Heart left ventricle (tissue), 13 donors: ENCODE data around the gene SRRT.
"Not testable (repeated sequence)": the region's sequence is repeated elsewhere in the genome, so short reads cannot be mapped to it uniquely, and the experiment has no call there.

Experiments
- CTCF ChIP-seq, 12 donors: fragments of 200-600 bp; sonication (generic) in 4 of 12; IDR thresholded peaks; one replicate each; pipeline versions ENCODE4 v1.5.0 to v1.8.0; 2018 to 2022; ENCODE audit warnings: antibody characterized with exemption in 12 of 12, mild to moderate bottlenecking in 5 of 12
- POLR2A ChIP-seq, 2 donors: fragments of 450-650 bp; IDR thresholded peaks; one replicate each; pipeline ENCODE4 v1.6.1; 2017; ENCODE audit warnings: antibody characterized with exemption in 2 of 2, mild to moderate bottlenecking in 2 of 2, moderate library complexity in 2 of 2
- donor health status: ischemic (EF 13 %, LVEDD 7.1; RV severe dilation, severe dysfunction).
- donor health status: DM: no; HTN: yes; CAD: no.
- donor health status: DM: no; HTN: no; CAD: no.
- donor health status: ischemic (EF 25% LVEDD 6.9; RV normal size, moderate dysfunction).
- donor health status: ischemic (EF 25% LVEDD 5.7; RV mildly dilated, moderate dysfunction).
- donor health status: ischemic (EF 35%, LVEDD 5.7; RV mildly dilated, moderate dysfunction).
- donor health status: nonischemic (EF 11% LVEDD 7.7; RV severe dilation, severe dysfunction).
- donor health status: DM: yes; HTN: yes; CAD: no.
- donor health status: PGD.
- donor health status: ischemic (EF 29% LVEDD 5.4; RV normal size, mild dysfunction).
- donor health status: nonischemic (EF 23%, LVEDD 6.1; RV moderate dilation, normal function).

- TF ChIP-seq CTCF, POLR2A (IDR thresholded peaks at IDR 0.05): not testable (repeated sequence)
Observed at GRCh38 chr7:100919335-100919734, 44.4 kb downstream of the SRRT start.
